ENCODE results near the gene DYNC1I1.

Gene DYNC1I1

GRCh38 chr7:96052860-96053470 is 280.6 kb downstream of the DYNC1I1 start:
- H3K27ac ChIP-seq: no peak overlapping the region
- no peak for TF ChIP-seq CTCF (conservative IDR thresholded peaks at IDR 0.05)

GRCh38 chr7:96055717-96056116 is 283.4 kb downstream of the DYNC1I1 start:
- no peak overlapping the region for H3K27ac ChIP-seq
- TF ChIP-seq CTCF (conservative IDR thresholded peaks at IDR 0.05): no peak

- TF ChIP-seq CTCF (conservative IDR thresholded peaks at IDR 0.05): no peak
Observed at GRCh38 chr7:96059075-96059474, 286.7 kb downstream of the DYNC1I1 start.

GRCh38 chr7:96061009-96061408 is 288.7 kb downstream of the DYNC1I1 start:
- no peak for TF ChIP-seq CTCF (conservative IDR thresholded peaks at IDR 0.05)
- no peak overlapping the region for H3K27ac ChIP-seq

More at GRCh38 chr7:96059075-96059474, 286.7 kb downstream of the DYNC1I1 start:
- H3K27ac ChIP-seq: no peak overlapping the region

- H3K27ac ChIP-seq: no peak overlapping the region
- TF ChIP-seq CTCF (conservative IDR thresholded peaks at IDR 0.05): no peak
Observed at GRCh38 chr7:96061844-96062243, 289.5 kb downstream of the DYNC1I1 start.

- no peak for TF ChIP-seq CTCF (conservative IDR thresholded peaks at IDR 0.05)
- H3K27ac ChIP-seq: no peak overlapping the region
Observed at GRCh38 chr7:96067321-96067720, 295.0 kb downstream of the DYNC1I1 start.

- TF ChIP-seq CTCF (conservative IDR thresholded peaks at IDR 0.05): no peak
- no peak overlapping the region for H3K27ac ChIP-seq
Observed at GRCh38 chr7:96069401-96069800, 297.0 kb downstream of the DYNC1I1 start.
